HEK293 (cell line): Measurements from ENCODE around the gene MYO1E.

Experiments
- CTCF ChIA-PET: fragments of 350-600 bp; formaldehyde crosslinking; extraction: SDS; loops from one replicate; lab custom pipeline; 2021; ENCODE audit warnings: antibody characterized with exemption; lab: Yijun Ruan, JAX
- POLR2A ChIA-PET: fragments of 300-600 bp; formaldehyde crosslinking; extraction: SDS; loops from one replicate; lab custom pipeline; 2020; ENCODE audit warnings: antibody characterized with exemption, inconsistent platforms; lab: Yijun Ruan, JAX
- H3K27ac ChIP-seq: fragments of 200-500 bp; sonication (Bioruptor generic); 2 replicates; pipeline ENCODE4 v1.5.1; 2014; ENCODE audit warnings: low read depth, low read length, control low read depth, inconsistent platforms; ENCODE audit errors: extremely low read depth
- H3K36me3 ChIP-seq, 2 experiments: fragments of 200-500 bp in 1 of 2; sonication (Bioruptor generic) in 1 of 2; 1 replicate in 1 of 2; 2 replicates in 1 of 2; pipeline ENCODE4 v1.5.1; 2014 to 2017; ENCODE audit warnings: inconsistent platforms in 2 of 2, low read length in 2 of 2; ENCODE audit not compliant: control insufficient read depth in 2 of 2, insufficient read depth in 1 of 2
- H3K4me1 ChIP-seq: fragments of 200-500 bp; sonication (Bioruptor generic); 2 replicates; pipeline ENCODE4 v1.5.1; 2014; ENCODE audit warnings: mild to moderate bottlenecking, low read length, inconsistent platforms; ENCODE audit not compliant: control insufficient read depth, insufficient read depth
- H3K4me3 ChIP-seq: 2 replicates; pipeline ENCODE4 v1.5.1; 2011; ENCODE audit warnings: low read depth, mild to moderate bottlenecking, control low read depth, low read length, moderate library complexity
- H3K9me3 ChIP-seq: fragments of 200-500 bp; sonication (Bioruptor generic); 2 replicates; pipeline ENCODE4 v1.5.1; 2014; ENCODE audit warnings: low read depth, low read length, inconsistent platforms; ENCODE audit not compliant: control insufficient read depth, insufficient read depth
- HOXA7 ChIP-seq: sonication (generic); formaldehyde crosslinking; IDR thresholded peaks from 2 replicates; pipeline ENCODE4 v1.8.1; 2022; ENCODE audit warnings: missing genetic modification reagents, borderline replicate concordance
- KLF16 ChIP-seq: fragments of 450-650 bp; formaldehyde crosslinking; IDR thresholded peaks from 2 replicates; pipeline ENCODE4 v1.5.1; 2017; ENCODE audit warnings: missing biosample characterization, missing genetic modification characterization
- MEIS1 ChIP-seq: sonication (generic); formaldehyde crosslinking; IDR thresholded peaks from 2 replicates; pipeline ENCODE4 v1.8.1; 2022; ENCODE audit warnings: missing genetic modification reagents, mild to moderate bottlenecking, borderline replicate concordance
- MYNN ChIP-seq: fragments of 450-650 bp; formaldehyde crosslinking; IDR thresholded peaks from 2 replicates; pipeline ENCODE4 v1.5.1; 2016; ENCODE audit warnings: missing biosample characterization, missing genetic modification characterization, borderline replicate concordance
- MZF1 ChIP-seq: fragments of 450-650 bp; formaldehyde crosslinking; IDR thresholded peaks from 2 replicates; pipeline ENCODE4 v1.5.1; 2017; ENCODE audit warnings: missing biosample characterization, missing genetic modification characterization, borderline replicate concordance
- SCRT2 ChIP-seq: fragments of 450-650 bp; formaldehyde crosslinking; IDR thresholded peaks from 2 replicates; pipeline ENCODE4 v1.5.1; 2016; ENCODE audit warnings: missing biosample characterization, missing genetic modification characterization
- SP2 ChIP-seq: fragments of 450-650 bp; formaldehyde crosslinking; IDR thresholded peaks from 2 replicates; pipeline ENCODE4 v1.5.1; 2016; ENCODE audit warnings: missing biosample characterization, missing genetic modification characterization
- SP7 ChIP-seq: fragments of 450-650 bp; formaldehyde crosslinking; IDR thresholded peaks from 2 replicates; pipeline ENCODE4 v1.5.1; 2016; ENCODE audit warnings: missing biosample characterization, missing genetic modification characterization
- TCF7L2 ChIP-seq: IDR thresholded peaks from 2 replicates; pipeline ENCODE4 v1.6.1; 2011; ENCODE audit warnings: low read depth, mild to moderate bottlenecking, inconsistent platforms, low read length, moderate library complexity, borderline replicate concordance
- ZBTB7A ChIP-seq: fragments of 450-650 bp; formaldehyde crosslinking; IDR thresholded peaks from 2 replicates; pipeline ENCODE4 v1.5.1; 2016; ENCODE audit warnings: low read depth, missing biosample characterization, missing genetic modification characterization
- ZBTB8A ChIP-seq: fragments of 450-650 bp; formaldehyde crosslinking; IDR thresholded peaks from 2 replicates; pipeline ENCODE4 v1.5.1; 2016; ENCODE audit warnings: missing biosample characterization, missing genetic modification characterization
- ZIC2 ChIP-seq: fragments of 450-650 bp; formaldehyde crosslinking; IDR thresholded peaks from 2 replicates; pipeline ENCODE4 v1.5.1; 2016; ENCODE audit warnings: missing biosample characterization, missing genetic modification characterization
- ZNF169 ChIP-seq: fragments of 450-650 bp; formaldehyde crosslinking; IDR thresholded peaks from 2 replicates; pipeline ENCODE4 v1.5.1; 2016; ENCODE audit warnings: missing biosample characterization, missing genetic modification characterization
- ZNF175 ChIP-seq: fragments of 450-650 bp; formaldehyde crosslinking; IDR thresholded peaks from 2 replicates; pipeline ENCODE4 v1.5.1; 2016; ENCODE audit warnings: missing biosample characterization, missing genetic modification characterization
- ZNF202 ChIP-seq: fragments of 450-650 bp; formaldehyde crosslinking; IDR thresholded peaks from 2 replicates; pipeline ENCODE4 v1.5.1; 2016; ENCODE audit warnings: missing biosample characterization, missing genetic modification characterization, borderline replicate concordance
- ZNF211 ChIP-seq: fragments of 450-650 bp; formaldehyde crosslinking; IDR thresholded peaks from 2 replicates; pipeline ENCODE4 v1.5.1; 2016; ENCODE audit warnings: low read depth, missing biosample characterization, missing genetic modification characterization
- ZNF239 ChIP-seq: fragments of 450-650 bp; formaldehyde crosslinking; IDR thresholded peaks from 2 replicates; pipeline ENCODE4 v1.5.1; 2016; ENCODE audit warnings: missing biosample characterization, missing genetic modification characterization
- ZNF274 ChIP-seq, 2 experiments: fragments of 200-500 bp in 1 of 2; fragments of 450-650 bp in 1 of 2; sonication (Bioruptor generic) in 1 of 2; formaldehyde crosslinking in 1 of 2; IDR thresholded peaks; 2 replicates each; pipeline versions ENCODE4 v1.5.1 to v1.6.1; 2014 to 2016; ENCODE audit warnings: borderline replicate concordance in 1 of 2, inconsistent platforms in 1 of 2, low read length in 1 of 2, missing biosample characterization in 1 of 2, missing genetic modification characterization in 1 of 2
- ZNF302 ChIP-seq: fragments of 450-650 bp; formaldehyde crosslinking; IDR thresholded peaks from 2 replicates; pipeline ENCODE4 v1.5.1; 2016; ENCODE audit warnings: missing biosample characterization, missing genetic modification characterization, low read depth
- ZNF335 ChIP-seq: fragments of 450-650 bp; formaldehyde crosslinking; conservative IDR thresholded peaks from 2 replicates; pipeline ENCODE4 v1.5.1; 2016; ENCODE audit warnings: missing biosample characterization, missing genetic modification characterization
- ZNF404 ChIP-seq: fragments of 450-650 bp; formaldehyde crosslinking; IDR thresholded peaks from 2 replicates; pipeline ENCODE4 v1.5.1; 2017; ENCODE audit warnings: missing biosample characterization, missing genetic modification characterization
- ZNF548 ChIP-seq: fragments of 450-650 bp; formaldehyde crosslinking; IDR thresholded peaks from 2 replicates; pipeline ENCODE4 v1.5.1; 2016; ENCODE audit warnings: missing biosample characterization, missing genetic modification characterization
- ZNF600 ChIP-seq: fragments of 450-650 bp; formaldehyde crosslinking; IDR thresholded peaks from 2 replicates; pipeline ENCODE4 v1.5.1; 2016; ENCODE audit warnings: missing biosample characterization, missing genetic modification characterization
- ZNF830 ChIP-seq: fragments of 450-650 bp; IDR thresholded peaks from 2 replicates; pipeline ENCODE4 v1.5.0; 2018; ENCODE audit warnings: missing biosample characterization, missing genetic modification characterization, low read depth, mild to moderate bottlenecking, moderate library complexity
- TF ChIP-seq, protein P1 (sequence below): fragments of 450-650 bp; formaldehyde crosslinking; IDR thresholded peaks from 2 replicates; pipeline ENCODE4 v1.5.1; 2017; ENCODE audit warnings: missing biosample characterization, missing genetic modification characterization
- TF ChIP-seq, protein P2 (sequence below): fragments of 450-650 bp; IDR thresholded peaks from 2 replicates; pipeline ENCODE4 v1.5.1; 2018; ENCODE audit warnings: missing biosample characterization, missing genetic modification characterization

MYO1E gene

DNA sequence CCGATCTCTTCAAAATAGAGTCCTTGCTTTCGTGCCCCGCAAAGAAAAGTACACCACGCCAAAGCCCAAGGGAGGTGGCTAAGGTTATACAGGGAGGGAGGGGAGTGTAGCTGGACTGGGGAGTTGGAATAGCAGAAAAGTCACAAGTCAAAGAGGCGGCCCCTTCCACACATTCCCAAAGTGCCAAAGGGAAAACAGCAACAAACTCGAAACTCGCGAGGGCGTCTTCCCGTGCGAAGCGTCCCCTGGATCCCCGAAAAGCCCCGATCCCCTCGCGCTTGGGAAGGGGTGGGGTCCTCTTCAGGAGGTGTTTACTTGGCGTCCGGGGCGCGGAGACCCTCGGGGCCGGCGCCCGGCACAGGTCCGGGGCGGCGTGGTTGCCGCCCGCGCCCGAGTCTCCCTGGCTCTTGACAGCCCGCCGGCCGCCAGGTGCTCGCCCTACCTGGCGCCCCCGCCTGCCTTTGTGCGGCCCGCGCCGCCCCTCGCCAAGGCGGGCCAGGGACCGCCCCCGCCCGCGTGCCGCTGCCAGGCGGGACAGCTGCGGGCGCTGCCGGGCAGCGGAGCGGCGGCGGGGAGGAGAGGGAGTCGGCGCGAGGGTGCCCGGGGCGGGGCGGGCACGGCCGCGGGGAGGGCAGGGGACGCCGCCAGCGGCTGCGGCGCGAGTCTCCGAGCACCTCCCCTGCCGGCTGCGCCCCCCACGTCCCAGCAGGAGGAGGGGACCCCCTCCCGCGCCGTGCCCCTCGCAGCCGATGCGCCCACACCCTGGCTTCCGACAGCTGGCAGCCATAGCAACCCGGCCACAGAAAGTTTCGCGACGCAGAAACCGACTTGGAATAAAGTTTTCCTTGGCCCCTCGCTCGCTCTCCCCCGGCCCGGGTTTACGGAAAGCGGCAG is 966 bp downstream of the MYO1E start (continued):
- TF ChIP-seq, protein P1, sequence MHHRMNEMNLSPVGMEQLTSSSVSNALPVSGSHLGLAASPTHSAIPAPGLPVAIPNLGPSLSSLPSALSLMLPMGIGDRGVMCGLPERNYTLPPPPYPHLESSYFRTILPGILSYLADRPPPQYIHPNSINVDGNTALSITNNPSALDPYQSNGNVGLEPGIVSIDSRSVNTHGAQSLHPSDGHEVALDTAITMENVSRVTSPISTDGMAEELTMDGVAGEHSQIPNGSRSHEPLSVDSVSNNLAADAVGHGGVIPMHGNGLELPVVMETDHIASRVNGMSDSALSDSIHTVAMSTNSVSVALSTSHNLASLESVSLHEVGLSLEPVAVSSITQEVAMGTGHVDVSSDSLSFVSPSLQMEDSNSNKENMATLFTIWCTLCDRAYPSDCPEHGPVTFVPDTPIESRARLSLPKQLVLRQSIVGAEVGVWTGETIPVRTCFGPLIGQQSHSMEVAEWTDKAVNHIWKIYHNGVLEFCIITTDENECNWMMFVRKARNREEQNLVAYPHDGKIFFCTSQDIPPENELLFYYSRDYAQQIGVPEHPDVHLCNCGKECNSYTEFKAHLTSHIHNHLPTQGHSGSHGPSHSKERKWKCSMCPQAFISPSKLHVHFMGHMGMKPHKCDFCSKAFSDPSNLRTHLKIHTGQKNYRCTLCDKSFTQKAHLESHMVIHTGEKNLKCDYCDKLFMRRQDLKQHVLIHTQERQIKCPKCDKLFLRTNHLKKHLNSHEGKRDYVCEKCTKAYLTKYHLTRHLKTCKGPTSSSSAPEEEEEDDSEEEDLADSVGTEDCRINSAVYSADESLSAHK: no peak
- TF ChIP-seq ZNF175: no peak
- no peak for TF ChIP-seq SCRT2 (tag by site-specific recombination)
- peak; percentile 54 for TF ChIP-seq ZIC2 (tag by site-specific recombination)
- TF ChIP-seq KLF16 (tag by site-specific recombination): no peak
- peak; percentile 61 for TF ChIP-seq ZNF335 (tag by site-specific recombination)
- TF ChIP-seq ZNF600 (tag by site-specific recombination): no peak
- no peak for TF ChIP-seq MZF1 (tag by site-specific recombination)
- no peak for TF ChIP-seq TCF7L2
- no peak for TF ChIP-seq ZBTB7A (tag by site-specific recombination)
- TF ChIP-seq ZNF239 (tag by site-specific recombination): no peak
- peak; percentile 19 for TF ChIP-seq ZBTB8A (tag by site-specific recombination)
- TF ChIP-seq, protein P2, sequence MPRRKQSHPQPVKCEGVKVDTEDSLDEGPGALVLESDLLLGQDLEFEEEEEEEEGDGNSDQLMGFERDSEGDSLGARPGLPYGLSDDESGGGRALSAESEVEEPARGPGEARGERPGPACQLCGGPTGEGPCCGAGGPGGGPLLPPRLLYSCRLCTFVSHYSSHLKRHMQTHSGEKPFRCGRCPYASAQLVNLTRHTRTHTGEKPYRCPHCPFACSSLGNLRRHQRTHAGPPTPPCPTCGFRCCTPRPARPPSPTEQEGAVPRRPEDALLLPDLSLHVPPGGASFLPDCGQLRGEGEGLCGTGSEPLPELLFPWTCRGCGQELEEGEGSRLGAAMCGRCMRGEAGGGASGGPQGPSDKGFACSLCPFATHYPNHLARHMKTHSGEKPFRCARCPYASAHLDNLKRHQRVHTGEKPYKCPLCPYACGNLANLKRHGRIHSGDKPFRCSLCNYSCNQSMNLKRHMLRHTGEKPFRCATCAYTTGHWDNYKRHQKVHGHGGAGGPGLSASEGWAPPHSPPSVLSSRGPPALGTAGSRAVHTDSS: no peak
- no peak for TF ChIP-seq ZNF830 (tag by site-specific recombination)
- no peak for TF ChIP-seq MYNN

DNA sequence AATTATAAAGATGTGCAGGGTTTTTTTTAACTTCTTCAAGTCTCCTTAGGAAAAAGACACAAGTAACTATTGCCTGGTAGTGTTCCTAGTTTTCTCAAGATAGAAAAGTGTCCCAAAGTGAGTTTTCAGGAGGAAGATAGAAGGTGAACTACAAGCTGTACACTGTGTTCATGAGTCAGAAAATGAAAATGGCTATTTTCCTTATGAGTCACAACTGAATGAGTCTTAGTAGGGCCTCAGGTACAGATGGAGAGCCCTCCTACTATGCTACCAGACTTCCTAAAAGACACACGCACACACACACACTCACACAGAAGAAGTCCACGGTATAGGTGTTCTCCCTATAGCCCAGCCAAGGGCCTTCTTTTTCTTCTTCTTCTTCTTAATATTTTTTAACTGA is 3.1 kb downstream of the MYO1E start:
- H3K4me1 ChIP-seq: no peaks in the 10 kb centered on the region
- TF ChIP-seq ZBTB8A (tag by site-specific recombination): no peak
- TF ChIP-seq ZNF169 (tag by site-specific recombination): no peak
- TF ChIP-seq ZNF274 (IDR thresholded peaks at IDR 0.05; ENCODE audit: low read length): no peak
- TF ChIP-seq ZNF274 (tag by site-specific recombination; IDR thresholded peaks at IDR 0.05; ENCODE audit: borderline replicate concordance): no peak
- TF ChIP-seq ZNF548 (tag by site-specific recombination): no peak
- TF ChIP-seq ZNF404 (tag by site-specific recombination): no peak
- H3K4me3 ChIP-seq: no peak overlapping the region
- H3K27ac ChIP-seq: no peak overlapping the region
- ChIA-PET POLR2A (no interaction called here), CTCF (interaction anchor here (0.6 to 1.4 kb wide), 2 partner anchors 131 to 331 kb away, joined by 3 to 4 read pairs; no protein-coding TSS in a partner anchor)
- H3K36me3 ChIP-seq: no peaks in the 10 kb centered on the region
- no peaks in the 10 kb centered on the region for H3K9me3 ChIP-seq

DNA sequence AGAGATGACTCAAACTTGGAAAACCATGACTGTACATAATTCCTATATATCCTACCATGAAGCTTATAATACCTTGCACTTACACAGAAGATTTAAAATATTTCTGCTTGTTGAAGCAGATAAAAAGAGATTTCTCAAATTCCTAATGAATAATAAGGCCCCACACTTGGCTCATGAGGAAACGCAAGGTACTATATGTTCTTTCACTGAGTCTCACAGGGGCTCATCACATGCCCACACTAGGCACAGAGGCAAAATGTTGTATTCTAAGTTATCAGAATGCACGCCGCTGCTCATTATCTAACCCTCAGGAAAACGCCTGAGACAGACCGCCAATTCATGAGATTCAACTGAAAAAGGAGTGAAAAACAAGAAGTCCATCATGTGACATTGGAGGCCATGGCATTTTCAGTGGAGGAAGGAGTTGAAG is 5.6 kb downstream of the MYO1E start:
- Histone ChIP-seq H3K4me3 (no peak overlapping the region), H3K4me1 (no peaks in the 10 kb centered on the region), H3K9me3 (no peaks in the 10 kb centered on the region), H3K36me3 (no peaks in the 10 kb centered on the region), H3K27ac (no peak overlapping the region)
- no peak for TF ChIP-seq ZNF211 (tag by site-specific recombination)
- no peak for TF ChIP-seq MEIS1
- TF ChIP-seq ZNF302: no peak
- TF ChIP-seq SP2 (tag by site-specific recombination): no peak
- no peak for TF ChIP-seq HOXA7 (CRISPR knock-in tag)
- no peak for TF ChIP-seq SP7
- TF ChIP-seq ZNF202 (tag by site-specific recombination): no peak
- ChIA-PET CTCF (interaction anchor here (0.7 kb wide), 1 partner anchor 48 kb away, joined by 3 read pairs; no protein-coding TSS in a partner anchor), POLR2A (no interaction called here)
